ENCODE results near the gene TMEM214. TPM values are rescaled to one million over a fixed set of nuclear protein-coding genes. Genes with fewer than 3 reads are reported as not detected.
A peak's percentile ranks its signal among the peaks of the same experiment; 100 is the strongest.

The TMEM214 gene
- total and polyA plus RNA-seq, 2 of the 8 experiments (the other 6 are each of a cell fraction or from before 2014, with no cell fraction given), result 49.7 to 71.0 TPM

GRCh38 chr2:27014771-27015433, 17.9 kb upstream of the TMEM214 start:
- TF ChIP-seq RNF2 (IDR thresholded peaks at IDR 0.05; ENCODE audit: borderline replicate concordance, low read depth, low read length, missing control alignments, poor library complexity, severe bottlenecking) (no peak), CTBP2 (IDR thresholded peaks at IDR 0.05; ENCODE audit: borderline replicate concordance, insufficient read depth, insufficient read length, low read length) (no peak), JUND (IDR thresholded peaks at IDR 0.05; ENCODE audit: low read length) (no peak)
- H3K36me3 ChIP-seq (ENCODE audit: control insufficient read depth in 2 of 4, insufficient read depth in 4 of 4, low read length in 3 of 4), result 0 out of 8 replicates have a peak, but pooled peaks cover 0 to 3% (median 0%) of the 10 kb centered on the region in 4 experiments
- H3K27me3 ChIP-seq (replicated peaks in 1 of 4; ENCODE audit: control insufficient read depth in 3 of 4, extremely low read depth in 1 of 4, insufficient read depth in 3 of 4, low read length in 3 of 4), result no peaks in the 10 kb centered on the region; a peak in 2 of 7 replicates
- H3K4me2 ChIP-seq (ENCODE audit: insufficient read depth in 1 of 2, low read depth in 2 of 2, low read length in 2 of 2), result no peak overlapping the region
- H3K23me2 ChIP-seq (ENCODE audit: low read depth, low read length), result no peaks in the 10 kb centered on the region
- no peak overlapping the region for H2BK5ac ChIP-seq (ENCODE audit: low read depth, low read length)
- no peak overlapping the region for H4K5ac ChIP-seq (ENCODE audit: insufficient read length, low read depth, low read length)
- ChIA-PET CTCF (ENCODE audit: partially characterized antibody) (interaction anchor here (0.7 to 12.3 kb wide), 10 partner anchors 11 to 167 kb away, joined by 3 to 416 read pairs (median 34); partner anchors contain the start of genes DPYSL5 and MAPRE3), POLR2A (ENCODE audit: partially characterized antibody) (interaction anchor here (2.6 kb wide), 1 partner anchor 44 kb away, joined by 9 read pairs; no protein-coding TSS in a partner anchor)
- DNase-seq (ENCODE audit: low read depth in 1 of 2, low spot score in 2 of 2) (no peak), FAIRE-seq (no peak)
- H3K18ac ChIP-seq (ENCODE audit: extremely low read depth, low read length), result no peak overlapping the region
- no peak overlapping the region for H2AK5ac ChIP-seq (ENCODE audit: low read depth, low read length)
- peaks cover 15 to 16% of the 10 kb centered on the region in 2 experiments for H3K9me3 ChIP-seq (ENCODE audit: insufficient read depth in 2 of 2, low read depth in 1 of 2, low read length in 1 of 2)
- no peak overlapping the region for H3K14ac ChIP-seq (ENCODE audit: insufficient read length)
- no peak overlapping the region for H2BK15ac ChIP-seq (ENCODE audit: low read length)
- H4K20me1 ChIP-seq (replicated peaks in 1 of 2; ENCODE audit: control insufficient read depth in 1 of 2, insufficient read depth in 2 of 2, low read length in 2 of 2), result no peaks in the 10 kb centered on the region
- H2AFZ ChIP-seq (ENCODE audit: low read length), result no peak overlapping the region
- WGBS, 2 experiments (ENCODE audit: extremely low coverage in 1 of 2, insufficient coverage in 1 of 2, insufficient read length in 1 of 2, insufficient replicate concordance in 2 of 2, low coverage in 1 of 2, low lambda C conversion rate in 2 of 2, missing lambda C conversion rate in 1 of 2), result 90% methylated on average over 8 of the region's 8 CpGs; no CpG with 5 or more reads in 1 of the 2 experiments
- no peaks in the 10 kb centered on the region for H3K79me1 ChIP-seq (ENCODE audit: low read depth, low read length)
- no peak overlapping the region for H4K8ac ChIP-seq (ENCODE audit: extremely low read depth, insufficient read depth, low read length)
- peaks cover 3 to 6% (median 5%) of the 10 kb centered on the region in 4 experiments; a peak in 6 of 7 replicates for H3K4me1 ChIP-seq (replicated peaks in 1 of 4; ENCODE audit: control insufficient read depth in 3 of 4, insufficient read depth in 4 of 4, low read length in 3 of 4)
- no peaks in the 10 kb centered on the region for H3K79me2 ChIP-seq (ENCODE audit: control insufficient read depth in 1 of 2, insufficient read depth in 2 of 2, low read length in 2 of 2)
- H2BK120ac ChIP-seq (replicated peaks; ENCODE audit: low read depth, low read length), result no peak overlapping the region
- no peak overlapping the region for H3K23ac ChIP-seq (ENCODE audit: insufficient read length)
- H3K4me3 ChIP-seq (ENCODE audit: extremely low read depth in 1 of 4, insufficient read depth in 2 of 4, low read depth in 3 of 4, low read length in 4 of 4), result no peak overlapping the region
- no peak overlapping the region for H4K91ac ChIP-seq (replicated peaks; ENCODE audit: insufficient read length, low read length)
- no peak overlapping the region for H3K9ac ChIP-seq (replicated peaks in 1 of 4; ENCODE audit: extremely low read depth in 1 of 4, low read depth in 3 of 4, low read length in 3 of 4)
- H3K27ac ChIP-seq (ENCODE audit: low read depth, low read length), result no peak overlapping the region
- H3K4ac ChIP-seq (replicated peaks; ENCODE audit: insufficient read length, low read depth, low read length), result no peak overlapping the region
- H2BK20ac ChIP-seq (ENCODE audit: low read length), result no peak overlapping the region
- 0 out of 2 replicates have a peak overlapping the region, but pooled peaks have one; percentile 23 for H2BK12ac ChIP-seq (ENCODE audit: low read depth, low read length)
- H3K56ac ChIP-seq (replicated peaks; ENCODE audit: insufficient read length, low read depth, low read length), result no peak overlapping the region

All from H1 (cell line).